IMR-90 (cell line): ENCODE results near the gene STRN. TPM values are rescaled to one million over a fixed set of nuclear protein-coding genes. Genes with fewer than 3 reads are reported as not detected.

Experiments
- ATAC-seq: fragments of 200-7000 bp; cut with Tn5 transposase; 2 replicates; pipeline ENCODE4 v1.9.1; 2020; ENCODE audit warnings: low read depth, mild to moderate bottlenecking, moderate library complexity
- BruUV-seq: library from RNA; stranded (reverse); fragments of 400-500 nt; replicated peaks from 2 replicates; lab custom pipeline; 2021; lab: Mats Ljungman, UMichigan
- CTCF ChIA-PET: fragments of 300-600 bp; formaldehyde crosslinking; extraction: SDS; loops from one replicate; lab custom pipeline; 2021; ENCODE audit warnings: antibody characterized with exemption; lab: Yijun Ruan, JAX
- POLR2A ChIA-PET: fragments of 300-600 bp; sonication (Branson Sonifier 250); formaldehyde crosslinking; loops from one replicate; lab custom pipeline; 2022; ENCODE audit warnings: antibody characterized with exemption; ENCODE audit not compliant: unreplicated experiment; lab: Charles Lee
- DNase-seq: peaks from one replicate; pipeline ENCODE4 v3.0.0; 2013
- H2AFZ ChIP-seq: replicated peaks from 2 replicates; pipeline ENCODE3; 2013; ENCODE audit warnings: low read length, mild to moderate bottlenecking; ENCODE audit not compliant: poor library complexity
- H2AK5ac ChIP-seq: 2 replicates; pipeline ENCODE4 v1.6.1; 2013; ENCODE audit warnings: low read depth, low read length, inconsistent platforms
- H2AK9ac ChIP-seq: replicated peaks from 2 replicates; pipeline ENCODE3; 2013; ENCODE audit warnings: mild to moderate bottlenecking, low read depth, low read length, moderate library complexity; ENCODE audit not compliant: poor library complexity
- H2BK120ac ChIP-seq: 2 replicates; pipeline ENCODE4 v1.6.1; 2013; ENCODE audit warnings: low read depth, low read length, inconsistent platforms
- H2BK15ac ChIP-seq: 3 replicates; pipeline ENCODE4 v1.6.1; 2013; ENCODE audit warnings: low read depth, low read length, inconsistent platforms
- H2BK20ac ChIP-seq: 2 replicates; pipeline ENCODE4 v1.6.1; 2013; ENCODE audit warnings: low read depth, mild to moderate bottlenecking, inconsistent platforms, low read length, moderate library complexity
- H2BK5ac ChIP-seq: 2 replicates; pipeline ENCODE4 v1.6.1; 2013; ENCODE audit warnings: mild to moderate bottlenecking, low read depth, low read length, inconsistent platforms; ENCODE audit not compliant: poor library complexity, severe bottlenecking
- H3K14ac ChIP-seq: replicated peaks from 2 replicates; pipeline ENCODE4 v1.6.1; 2013; ENCODE audit warnings: low read depth, low read length, inconsistent platforms
- H3K18ac ChIP-seq: 2 replicates; pipeline ENCODE4 v1.6.1; 2013; ENCODE audit warnings: low read depth, low read length, control low read depth
- H3K23ac ChIP-seq: 2 replicates; pipeline ENCODE4 v1.6.1; 2013; ENCODE audit warnings: low read depth, low read length, inconsistent platforms
- H3K27ac ChIP-seq: 2 replicates; pipeline ENCODE4 v1.5.1; 2013; ENCODE audit warnings: mild to moderate bottlenecking, control low read depth, low read length; ENCODE audit not compliant: insufficient read depth
- H3K27me3 ChIP-seq: 2 replicates; pipeline ENCODE4 v1.6.1; 2013; ENCODE audit warnings: low read length; ENCODE audit not compliant: control insufficient read depth, insufficient read depth
- H3K36me3 ChIP-seq: 2 replicates; pipeline ENCODE4 v1.6.1; 2013; ENCODE audit warnings: low read length, mixed read lengths; ENCODE audit not compliant: control insufficient read depth, insufficient read depth
- H3K4ac ChIP-seq: 2 replicates; pipeline ENCODE4 v1.6.1; 2013; ENCODE audit warnings: low read depth, low read length, inconsistent platforms
- H3K4me1 ChIP-seq: 2 replicates; pipeline ENCODE4 v1.6.1; 2013; ENCODE audit warnings: low read length, mixed read lengths; ENCODE audit not compliant: control insufficient read depth, insufficient read depth
- H3K4me2 ChIP-seq: 2 replicates; pipeline ENCODE4 v1.6.1; 2013; ENCODE audit warnings: low read depth, mild to moderate bottlenecking, control low read depth, low read length, moderate library complexity
- H3K4me3 ChIP-seq: 2 replicates; pipeline ENCODE4 v1.5.1; 2013; ENCODE audit warnings: low read depth, mild to moderate bottlenecking, control low read depth, low read length, moderate library complexity; ENCODE audit not compliant: insufficient read depth
- H3K56ac ChIP-seq: 2 replicates; pipeline ENCODE4 v1.6.1; 2013; ENCODE audit warnings: low read length, inconsistent platforms; ENCODE audit not compliant: insufficient read depth; ENCODE audit errors: extremely low read depth
- H3K79me1 ChIP-seq, 2 experiments: 2 replicates each; pipeline ENCODE4 v1.6.1; 2013; ENCODE audit warnings: low read length in 2 of 2, inconsistent platforms in 1 of 2, low read depth in 1 of 2
- H3K9ac ChIP-seq: 2 replicates; pipeline ENCODE4 v1.6.1; 2013; ENCODE audit warnings: low read depth, low read length, control low read depth
- H3K9me1 ChIP-seq: 2 replicates; pipeline ENCODE4 v1.6.1; 2013; ENCODE audit warnings: low read length, inconsistent platforms; ENCODE audit not compliant: insufficient read depth
- H3K9me3 ChIP-seq: 2 replicates; pipeline ENCODE4 v1.6.1; 2013; ENCODE audit warnings: low read length; ENCODE audit not compliant: control insufficient read depth, insufficient read depth
- H4K20me1 ChIP-seq: 2 replicates; pipeline ENCODE4 v1.6.1; 2013; ENCODE audit warnings: low read length, inconsistent platforms; ENCODE audit not compliant: insufficient read depth
- H4K5ac ChIP-seq: 2 replicates; pipeline ENCODE4 v1.6.1; 2013; ENCODE audit warnings: mild to moderate bottlenecking, low read depth, low read length, control low read depth
- H4K8ac ChIP-seq, 2 experiments: 2 replicates each; pipeline ENCODE4 v1.6.1; 2013; ENCODE audit warnings: low read depth in 2 of 2, low read length in 2 of 2, control low read depth in 1 of 2, inconsistent platforms in 1 of 2
- H4K91ac ChIP-seq: 2 replicates; pipeline ENCODE4 v1.6.1; 2013; ENCODE audit warnings: low read depth, low read length, inconsistent platforms; ENCODE audit not compliant: insufficient read depth
- BHLHE40 ChIP-seq: fragments of 150-350 bp; IDR thresholded peaks from 2 replicates; pipeline ENCODE4 v1.6.1; 2016; ENCODE audit warnings: mild to moderate bottlenecking, low read depth, low read length
- CEBPB ChIP-seq: IDR thresholded peaks from 2 replicates; pipeline ENCODE4 v1.6.1; 2012; ENCODE audit warnings: low read depth, low read length, improper control_type of control experiment
- ELK1 ChIP-seq: fragments of 150-350 bp; IDR thresholded peaks from 2 replicates; pipeline ENCODE4 v1.6.1; 2016; ENCODE audit warnings: low read depth, mild to moderate bottlenecking, low read length, moderate library complexity, borderline replicate concordance
- MAZ ChIP-seq: IDR thresholded peaks from 2 replicates; pipeline ENCODE4 v1.6.1; 2012; ENCODE audit warnings: low read depth, mild to moderate bottlenecking, low read length, improper control_type of control experiment, moderate library complexity, borderline replicate concordance
- WGBS, 2 experiments: methylation state at CpG; one replicate each; pipeline versions ENCODE4 v1.1.5 to v1.1.7; 2013; ENCODE audit warnings: missing lambda C conversion rate in 2 of 2; ENCODE audit not compliant: insufficient read length in 1 of 2; ENCODE audit errors: extremely low coverage in 2 of 2; 5-methylcytosine and 5-hydroxymethylcytosine counted together
- dilution Hi-C: fragments of 300-500 bp; cut with HindIII; formaldehyde crosslinking; loops from one replicate; pipeline ENCODE4 v1.14.3; 2018; ENCODE audit warnings: low sequenced_read_pairs; ENCODE audit not compliant: unreplicated experiment
- in situ Hi-C: fragments of 300-500 bp; cut with MboI; formaldehyde crosslinking; loops from 3 replicates; pipeline ENCODE4 v1.14.3; 2019; ENCODE audit warnings: low sequenced_read_pairs, inconsistent platforms, mixed read lengths
- intact Hi-C: fragments of 100-400 bp; cut with micrococcal nuclease; formaldehyde crosslinking; loops from 2 replicates; pipeline ENCODE4 v1.10.0; 2022
- microRNA-seq, 2 experiments: library from miRNA; stranded (forward) in 1 of 2; unstranded in 1 of 2; fragments of 10-50 nt in 1 of 2; fragments of <30 nt in 1 of 2; gene quantifications in 1 of 2; microRNA quantifications in 1 of 2; one replicate each; pipeline versions ENCODE3 to v1.1.0; 2013 to 2020; ENCODE audit not compliant: insufficient read depth in 1 of 2, insufficient read length in 1 of 2, unreplicated experiment in 1 of 2
- polyA plus RNA-seq, 3 experiments: library from polyadenylated mRNA; depleted of rRNA; stranded (reverse); fragments of >200 nt; gene quantifications; 2 replicates each; pipeline ENCODE4 v1.2.3, GENCODE V29; 2012; ENCODE audit warnings: low replicate concordance in 1 of 3
- small RNA-seq, 5 experiments: library from RNA; depleted of rRNA; stranded (forward); fragments of <200 nt; gene quantifications; one replicate each; pipeline ENCODE3, GENCODE V24; 2012
- total RNA-seq: library from RNA; depleted of rRNA; stranded (reverse); fragments of >200 nt; gene quantifications from 2 replicates; pipeline ENCODE4 v1.2.3, GENCODE V29; 2012; rRNA removed

The STRN gene
- total and polyA plus RNA-seq, 2 of the 4 experiments (the other 2 are of a cell fraction) = 5.1 to 23.3 TPM

- Histone ChIP-seq H3K56ac (no peak overlapping the region), H2BK15ac (no peak overlapping the region), H3K36me3 (no peaks in the 10 kb centered on the region), H3K18ac (no peak overlapping the region), H3K23ac (no peak overlapping the region), H2BK5ac (no peak overlapping the region), H2BK20ac (no peak overlapping the region), H2AK5ac (no peak overlapping the region), H3K4ac (no peak overlapping the region), H3K27ac (no peak overlapping the region), H3K14ac (no peak overlapping the region), H2AFZ (peak overlapping the region; percentile 56), H3K27me3 (peaks cover 37% of the 10 kb centered on the region), H4K8ac (no peak overlapping the region), H3K9me3 (no peaks in the 10 kb centered on the region), H2AK9ac (no peak overlapping the region), H2BK120ac (no peak overlapping the region), H3K4me2 (no peak overlapping the region), H4K20me1 (no peaks in the 10 kb centered on the region), H3K4me1 (no peaks in the 10 kb centered on the region), H4K5ac (no peak overlapping the region), H3K79me1 (no peaks in the 10 kb centered on the region), H4K91ac (no peak overlapping the region), H3K9me1 (0 out of 2 replicates have a peak, but pooled peaks cover 2% of the 10 kb centered on the region), H3K4me3 (no peak overlapping the region), H3K9ac (no peak overlapping the region)
- no peak for DNase-seq
- dilution Hi-C loops (no loop called here), intact Hi-C loops (no loop called here), in situ Hi-C loops (no loop called here)
- TF ChIP-seq BHLHE40 (no peak), MAZ (no peak), ELK1 (no peak), CEBPB (no peak)
- 54% methylated on average over 6 of the region's 6 CpGs; no CpG with 5 or more reads in 1 of the 2 experiments for WGBS, 2 experiments
- POLR2A ChIA-PET = no interaction called here
- BruUV-seq = no TSS peak
- CTCF ChIA-PET = no interaction called here
- no peak for ATAC-seq
These were observed 168.8 kb downstream of the STRN start for GRCh38 chr2:36797324-36798070.

Small RNA genes lying within 50 kb of the gene (microRNA-seq; reads per million reads assigned to microRNA genes)
- gene RNU6-577P (ENCODE audit: insufficient read depth, insufficient read length) = not detected

Small RNA genes lying within 50 kb of the gene (small RNA-seq; reads per million reads assigned to genes)
- gene RNU6-577P = 0 reads per million in 5 experiments

Other genes starting within 250 kb of the STRN start
- 17.9 and 20.6 TPM in 2 replicates for gene HEATR5B, start 117.8 kb upstream of the STRN start, total RNA-seq
- 7.6 and 8.3 TPM in 2 replicates for gene HEATR5B, start 117.8 kb upstream of the STRN start, polyA plus RNA-seq (2012; rRNA removed)
- gene GPATCH11, start 118.0 kb upstream of the STRN start, total RNA-seq = 4.7 and 8.1 TPM in 2 replicates
- gene GPATCH11, start 118.0 kb upstream of the STRN start, polyA plus RNA-seq (2012; rRNA removed) = 2.9 and 3.9 TPM in 2 replicates
- gene EIF2AK2, start 190.4 kb upstream of the STRN start, total RNA-seq = 16.8 and 32.2 TPM in 2 replicates
- 7.3 and 10.2 TPM in 2 replicates for gene EIF2AK2, start 190.4 kb upstream of the STRN start, polyA plus RNA-seq (2012; rRNA removed)
- gene SULT6B1, start 222.1 kb upstream of the STRN start, total RNA-seq = not detected in 2 replicates
- not detected in 2 replicates for gene SULT6B1, start 222.1 kb upstream of the STRN start, polyA plus RNA-seq (2012; rRNA removed)
- gene CEBPZOS, start 230.0 kb upstream of the STRN start, total RNA-seq = 16.8 and 23.3 TPM in 2 replicates
- gene CEBPZOS, start 230.0 kb upstream of the STRN start, polyA plus RNA-seq (2012; rRNA removed) = 26.3 and 31.5 TPM in 2 replicates